ENCODE results near the gene CEP44. TPM values are rescaled to one million over a fixed set of nuclear protein-coding genes. Genes with fewer than 3 reads are reported as not detected.

Gene CEP44
- total RNA-seq, 1 experiment from 2014 or later, result 11.5 TPM

DNA sequence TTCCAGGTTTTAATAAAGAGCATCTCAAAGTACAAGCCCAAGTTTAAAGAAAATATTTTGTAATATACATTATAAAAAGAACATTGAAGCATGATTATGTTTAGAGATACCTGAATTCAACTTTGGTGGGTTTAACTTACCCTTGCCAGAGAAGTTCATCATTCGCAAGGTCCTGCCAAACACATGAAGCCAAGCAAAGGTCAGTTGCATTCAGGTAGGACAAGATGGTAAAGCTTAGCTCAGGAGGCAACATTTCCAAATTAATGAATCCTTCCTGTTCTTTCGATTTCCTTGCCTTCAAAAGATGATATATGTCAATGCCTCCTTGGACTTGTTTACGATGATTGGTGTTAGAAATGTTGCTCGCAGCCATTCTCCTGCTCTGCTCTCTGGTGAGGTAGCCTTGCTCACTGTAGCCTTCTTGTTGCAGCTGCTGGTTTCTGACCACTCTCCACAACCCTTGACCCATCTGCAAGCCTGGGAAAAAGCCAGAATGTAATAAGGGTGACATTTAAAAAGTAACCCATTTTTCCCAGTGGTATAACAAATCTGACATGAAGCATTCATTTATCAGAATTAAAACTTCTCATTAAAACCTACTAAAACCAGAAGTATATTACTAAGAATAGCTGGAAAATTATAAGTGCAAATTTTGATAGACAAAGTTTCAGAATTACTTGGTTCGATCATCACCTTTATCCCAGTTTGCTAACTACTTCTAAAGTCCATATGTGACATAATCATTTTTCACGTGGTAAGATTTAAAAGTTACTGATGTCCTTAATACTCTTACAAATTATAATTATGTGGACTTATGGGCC is 20.9 kb upstream of the CEP44 start:
- Histone ChIP-seq H3K79me2 (ENCODE audit: insufficient read depth, low read length) (no peaks in the 10 kb centered on the region), H3K27ac (ENCODE audit: low read depth, low read length) (no peak overlapping the region), H2AFZ (ENCODE audit: low read depth, low read length, poor library complexity, severe bottlenecking) (no peak overlapping the region), H3K9ac (ENCODE audit: low read length) (no peak overlapping the region), H3K9me3 (ENCODE audit: control insufficient read depth in 1 of 2, insufficient read depth in 1 of 2, low read depth in 1 of 2, low read length in 2 of 2) (no peaks in the 10 kb centered on the region), H3K4me3 (replicated peaks in 1 of 2; ENCODE audit: low read depth in 1 of 2, low read length in 2 of 2) (no peak overlapping the region), H3K9me2 (ENCODE audit: insufficient read depth) (no peaks in the 10 kb centered on the region), H3K27me3 (ENCODE audit: insufficient read depth, low read length) (no peaks in the 10 kb centered on the region), H3K4me1 (ENCODE audit: control insufficient read depth in 1 of 2, insufficient read depth in 2 of 2, low read length in 2 of 2) (no peaks in the 10 kb centered on the region), H3K4me2 (ENCODE audit: low read length) (no peak overlapping the region), H3K36me3 (ENCODE audit: control insufficient read depth in 1 of 2, insufficient read depth in 2 of 2, low read length in 2 of 2) (no peaks in the 10 kb centered on the region), H4K20me1 (ENCODE audit: insufficient read depth) (no peaks in the 10 kb centered on the region)
- TF ChIP-seq SRF (IDR thresholded peaks at IDR 0.05; ENCODE audit: low read depth) (no peak), EZH2phosphoT487 (IDR thresholded peaks at IDR 0.05; ENCODE audit: borderline replicate concordance) (no peak)
- ChIA-PET RAD21 (ENCODE audit: low non-redundant PET in 1 of 2, low total read pairs in 2 of 2, uncharacterized antibody in 2 of 2, unreplicated experiment in 2 of 2) (no interaction called here), POLR2A (no interaction called here), CTCF (no interaction called here)
- BruUV-seq (replicated peaks), result no TSS peak
- DNase-seq (ENCODE audit: low read depth, low spot score), result no peak
- intact Hi-C loops (cut with micrococcal nuclease), result no loop called here
- ATAC-seq, result no peak

- H3K79me2 ChIP-seq (ENCODE audit: insufficient read depth, low read length), result no peaks in the 10 kb centered on the region
- ATAC-seq, result no peak
- RAD21 ChIA-PET (ENCODE audit: low non-redundant PET in 1 of 2, low total read pairs in 2 of 2, uncharacterized antibody in 2 of 2, unreplicated experiment in 2 of 2), result no interaction called here
- H3K36me3 ChIP-seq (ENCODE audit: control insufficient read depth in 1 of 2, insufficient read depth in 2 of 2, low read length in 2 of 2), result no peaks in the 10 kb centered on the region
- no peaks in the 10 kb centered on the region for H3K27me3 ChIP-seq (ENCODE audit: insufficient read depth, low read length)
- H4K20me1 ChIP-seq (ENCODE audit: insufficient read depth), result no peaks in the 10 kb centered on the region
- H3K27ac ChIP-seq (ENCODE audit: low read depth, low read length), result no peak overlapping the region
- POLR2A ChIA-PET, result no interaction called here
- intact Hi-C loops (cut with micrococcal nuclease), result no loop called here
- no peaks in the 10 kb centered on the region for H3K9me3 ChIP-seq (ENCODE audit: control insufficient read depth in 1 of 2, insufficient read depth in 1 of 2, low read depth in 1 of 2, low read length in 2 of 2)
- H3K4me2 ChIP-seq (ENCODE audit: low read length), result no peak overlapping the region
- H3K9me2 ChIP-seq (ENCODE audit: insufficient read depth), result no peaks in the 10 kb centered on the region
- no peak overlapping the region for H2AFZ ChIP-seq (ENCODE audit: low read depth, low read length, poor library complexity, severe bottlenecking)
- BruUV-seq (replicated peaks), result no TSS peak
- H3K4me1 ChIP-seq (ENCODE audit: control insufficient read depth in 1 of 2, insufficient read depth in 2 of 2, low read length in 2 of 2), result no peaks in the 10 kb centered on the region
- CTCF ChIA-PET, result no interaction called here
- H3K9ac ChIP-seq (ENCODE audit: low read length), result no peak overlapping the region
- DNase-seq (ENCODE audit: low read depth, low spot score), result no peak
- H3K4me3 ChIP-seq (replicated peaks in 1 of 2; ENCODE audit: low read depth in 1 of 2, low read length in 2 of 2), result no peak overlapping the region
- TF ChIP-seq ZBTB33 (IDR thresholded peaks at IDR 0.05; ENCODE audit: extremely low read depth, insufficient replicate concordance, low read length) (no peak), CEBPB (IDR thresholded peaks at IDR 0.05; ENCODE audit: low read depth) (no peak), ATF3 (IDR thresholded peaks at IDR 0.05) (no peak), EZH2 (IDR thresholded peaks at IDR 0.05) (no peak), TCF7L2 (IDR thresholded peaks at IDR 0.05; ENCODE audit: borderline replicate concordance, extremely low read depth, insufficient read depth, insufficient read length) (no peak), SRF (IDR thresholded peaks at IDR 0.05; ENCODE audit: low read depth) (no peak), SIN3A (IDR thresholded peaks at IDR 0.05; ENCODE audit: low read depth) (no peak), FOSL1 (IDR thresholded peaks at IDR 0.05; ENCODE audit: low read depth) (no peak), CTCF (IDR thresholded peaks at IDR 0.05 in 2 of 3, conservative IDR thresholded peaks at IDR 0.05 in 1 of 3; ENCODE audit: borderline replicate concordance in 1 of 3, insufficient read depth in 1 of 3, low read depth in 2 of 3, low read length in 2 of 3) (no peak)
- TF ChIP-seq, protein P1, sequence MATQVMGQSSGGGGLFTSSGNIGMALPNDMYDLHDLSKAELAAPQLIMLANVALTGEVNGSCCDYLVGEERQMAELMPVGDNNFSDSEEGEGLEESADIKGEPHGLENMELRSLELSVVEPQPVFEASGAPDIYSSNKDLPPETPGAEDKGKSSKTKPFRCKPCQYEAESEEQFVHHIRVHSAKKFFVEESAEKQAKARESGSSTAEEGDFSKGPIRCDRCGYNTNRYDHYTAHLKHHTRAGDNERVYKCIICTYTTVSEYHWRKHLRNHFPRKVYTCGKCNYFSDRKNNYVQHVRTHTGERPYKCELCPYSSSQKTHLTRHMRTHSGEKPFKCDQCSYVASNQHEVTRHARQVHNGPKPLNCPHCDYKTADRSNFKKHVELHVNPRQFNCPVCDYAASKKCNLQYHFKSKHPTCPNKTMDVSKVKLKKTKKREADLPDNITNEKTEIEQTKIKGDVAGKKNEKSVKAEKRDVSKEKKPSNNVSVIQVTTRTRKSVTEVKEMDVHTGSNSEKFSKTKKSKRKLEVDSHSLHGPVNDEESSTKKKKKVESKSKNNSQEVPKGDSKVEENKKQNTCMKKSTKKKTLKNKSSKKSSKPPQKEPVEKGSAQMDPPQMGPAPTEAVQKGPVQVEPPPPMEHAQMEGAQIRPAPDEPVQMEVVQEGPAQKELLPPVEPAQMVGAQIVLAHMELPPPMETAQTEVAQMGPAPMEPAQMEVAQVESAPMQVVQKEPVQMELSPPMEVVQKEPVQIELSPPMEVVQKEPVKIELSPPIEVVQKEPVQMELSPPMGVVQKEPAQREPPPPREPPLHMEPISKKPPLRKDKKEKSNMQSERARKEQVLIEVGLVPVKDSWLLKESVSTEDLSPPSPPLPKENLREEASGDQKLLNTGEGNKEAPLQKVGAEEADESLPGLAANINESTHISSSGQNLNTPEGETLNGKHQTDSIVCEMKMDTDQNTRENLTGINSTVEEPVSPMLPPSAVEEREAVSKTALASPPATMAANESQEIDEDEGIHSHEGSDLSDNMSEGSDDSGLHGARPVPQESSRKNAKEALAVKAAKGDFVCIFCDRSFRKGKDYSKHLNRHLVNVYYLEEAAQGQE (IDR thresholded peaks at IDR 0.05; ENCODE audit: low read depth), result no peak
Observed at GRCh38 chr4:174263445-174263736, 20.3 kb upstream of the CEP44 start.
